ENCODE results near the gene CRYGD. TPM values are rescaled to one million over a fixed set of nuclear protein-coding genes. Genes with fewer than 3 reads are reported as not detected.
"Not testable (repeated sequence)": the region's sequence is repeated elsewhere in the genome, so short reads cannot be mapped to it uniquely, and the experiment has no call there.

CRYGD gene
- polyA plus RNA-seq (2013): not detected in 2 replicates

DNA sequence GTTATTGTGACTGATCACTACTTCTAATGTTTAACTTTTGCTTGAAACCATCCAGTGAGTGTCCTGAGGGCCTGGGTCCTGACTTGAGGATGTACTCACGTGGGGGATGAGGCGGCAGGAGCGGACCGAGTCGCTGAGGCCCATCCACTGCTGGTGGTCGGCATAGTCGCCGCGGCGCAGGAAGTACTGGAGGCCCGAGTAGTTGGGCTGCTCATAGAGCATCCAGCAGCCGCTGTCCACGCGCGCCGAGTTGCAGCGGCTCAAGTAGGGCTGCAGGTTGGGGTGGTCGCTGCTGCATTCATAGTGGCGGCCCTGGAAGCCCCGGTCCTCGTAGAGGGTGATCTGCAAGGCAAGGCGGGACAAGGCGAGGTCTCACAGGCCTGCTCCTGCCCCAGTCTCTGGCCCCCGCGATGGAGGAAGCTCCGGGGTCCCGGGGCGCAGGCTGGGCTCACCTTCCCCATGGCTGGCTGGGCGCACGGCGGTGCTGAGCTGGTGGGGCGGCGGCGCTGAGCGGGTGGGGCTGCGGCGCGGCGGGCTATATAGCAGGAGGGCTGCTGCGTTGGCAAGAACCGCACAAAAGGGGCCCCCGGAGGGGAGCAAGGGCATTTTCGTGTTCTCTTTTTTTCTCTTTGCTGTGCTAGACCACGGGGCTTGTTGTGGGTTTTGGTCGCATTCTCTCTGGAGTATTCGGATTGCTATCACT lies at the start of gene CRYGD:
Gene CRYGD (minus strand): TSS at position 512 of the 703 bp plus-strand sequence. CDS start 51 bp downstream, at position 461.
- not testable (repeated sequence) for H4K8ac ChIP-seq (ENCODE audit: low read depth, low read length); DNase-seq; H3K4me3 ChIP-seq (ENCODE audit: low read depth, low read length); H3K79me2 ChIP-seq (ENCODE audit: control insufficient read depth, insufficient read depth, low read length, poor library complexity); H2AK5ac ChIP-seq (ENCODE audit: low read length); H3K18ac ChIP-seq (ENCODE audit: low read length); H3K36me3 ChIP-seq (ENCODE audit: control insufficient read depth in 1 of 2, insufficient read depth in 2 of 2, low read length in 2 of 2); H2BK5ac ChIP-seq (ENCODE audit: low read depth, low read length, poor library complexity); H3K4ac ChIP-seq (ENCODE audit: low read depth, low read length); H3K9ac ChIP-seq (ENCODE audit: low read length); H3K27ac ChIP-seq (ENCODE audit: low read depth, low read length); H3K23ac ChIP-seq (ENCODE audit: low read length); H3K14ac ChIP-seq (ENCODE audit: low read length); H4K12ac ChIP-seq (ENCODE audit: low read depth, low read length); H3K9me3 ChIP-seq (ENCODE audit: insufficient read depth, low read depth, low read length); H2AFZ ChIP-seq (ENCODE audit: insufficient read depth, low read length, poor library complexity); H3K79me1 ChIP-seq (ENCODE audit: low read length); H3K27me3 ChIP-seq (ENCODE audit: insufficient read depth, low read length); H3K4me1 ChIP-seq (ENCODE audit: control insufficient read depth in 1 of 2, insufficient read depth in 2 of 2, low read length in 2 of 2); H2BK120ac ChIP-seq (ENCODE audit: insufficient read depth, low read length, poor library complexity)
- Histone ChIP-seq H3K4me2 (ENCODE audit: low read length) (peak within 1 kb of the TSS; percentile 43), H4K91ac (ENCODE audit: low read depth, low read length) (peak within 1 kb of the TSS; percentile 11), H2BK12ac (ENCODE audit: low read length) (peak within 1 kb of the TSS; percentile 8)
- no CpG with 5 or more reads among the region's 46 CpGs for WGBS (ENCODE audit: extremely low coverage, insufficient coverage, insufficient read length)

DNA sequence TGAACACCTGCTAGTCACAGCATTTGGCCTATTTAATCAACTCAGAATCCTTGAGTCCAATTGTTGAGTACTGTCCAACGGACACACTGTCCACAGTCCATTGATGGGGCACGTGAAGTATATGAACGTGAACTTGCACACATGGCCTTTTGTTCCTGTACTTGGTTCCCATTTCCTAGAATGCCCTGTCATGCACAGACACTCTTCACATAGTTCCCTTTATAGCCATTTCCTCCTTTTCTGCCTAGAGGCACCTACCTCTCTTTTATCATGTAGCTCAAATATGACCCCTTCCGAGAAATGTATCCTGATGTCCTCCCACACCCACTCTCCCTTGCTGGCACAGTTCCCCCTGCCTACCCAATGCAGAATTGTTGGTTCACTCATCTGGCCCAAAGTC lies 47.8 kb upstream of the CRYGD start:
- WGBS (ENCODE audit: extremely low coverage, insufficient coverage, insufficient read length): no CpG with 5 or more reads among the region's 4 CpGs
- H4K91ac ChIP-seq (ENCODE audit: low read depth, low read length): no peak overlapping the region
- no peaks in the 10 kb centered on the region for H3K36me3 ChIP-seq (ENCODE audit: control insufficient read depth in 1 of 2, insufficient read depth in 2 of 2, low read length in 2 of 2)
- H2BK12ac ChIP-seq (ENCODE audit: low read length): no peak overlapping the region
- no peak overlapping the region for H4K12ac ChIP-seq (ENCODE audit: low read depth, low read length)
- no peak for DNase-seq
- no peak overlapping the region for H3K4me3 ChIP-seq (ENCODE audit: low read depth, low read length)
- H3K79me1 ChIP-seq (ENCODE audit: low read length): no peaks in the 10 kb centered on the region
- no peak overlapping the region for H4K8ac ChIP-seq (ENCODE audit: low read depth, low read length)
- H2BK5ac ChIP-seq (ENCODE audit: low read depth, low read length, poor library complexity): no peak overlapping the region
- no peak overlapping the region for H3K14ac ChIP-seq (ENCODE audit: low read length)
- no peaks in the 10 kb centered on the region for H3K79me2 ChIP-seq (ENCODE audit: control insufficient read depth, insufficient read depth, low read length, poor library complexity)
- no peak overlapping the region for H2BK120ac ChIP-seq (ENCODE audit: insufficient read depth, low read length, poor library complexity)
- H3K9ac ChIP-seq (ENCODE audit: low read length): no peak overlapping the region
- H3K4me2 ChIP-seq (ENCODE audit: low read length): no peak overlapping the region
- no peak overlapping the region for H3K27ac ChIP-seq (ENCODE audit: low read depth, low read length)
- H3K18ac ChIP-seq (ENCODE audit: low read length): no peak overlapping the region
- H3K23ac ChIP-seq (ENCODE audit: low read length): no peak overlapping the region
- H3K9me3 ChIP-seq (ENCODE audit: insufficient read depth, low read depth, low read length): no peaks in the 10 kb centered on the region
- no peak overlapping the region for H2AK5ac ChIP-seq (ENCODE audit: low read length)
- H2AFZ ChIP-seq (ENCODE audit: insufficient read depth, low read length, poor library complexity): no peak overlapping the region
- no peak overlapping the region for H3K4ac ChIP-seq (ENCODE audit: low read depth, low read length)
- H3K4me1 ChIP-seq (ENCODE audit: control insufficient read depth in 1 of 2, insufficient read depth in 2 of 2, low read length in 2 of 2): no peaks in the 10 kb centered on the region
- H3K27me3 ChIP-seq (ENCODE audit: insufficient read depth, low read length): no peaks in the 10 kb centered on the region

DNA sequence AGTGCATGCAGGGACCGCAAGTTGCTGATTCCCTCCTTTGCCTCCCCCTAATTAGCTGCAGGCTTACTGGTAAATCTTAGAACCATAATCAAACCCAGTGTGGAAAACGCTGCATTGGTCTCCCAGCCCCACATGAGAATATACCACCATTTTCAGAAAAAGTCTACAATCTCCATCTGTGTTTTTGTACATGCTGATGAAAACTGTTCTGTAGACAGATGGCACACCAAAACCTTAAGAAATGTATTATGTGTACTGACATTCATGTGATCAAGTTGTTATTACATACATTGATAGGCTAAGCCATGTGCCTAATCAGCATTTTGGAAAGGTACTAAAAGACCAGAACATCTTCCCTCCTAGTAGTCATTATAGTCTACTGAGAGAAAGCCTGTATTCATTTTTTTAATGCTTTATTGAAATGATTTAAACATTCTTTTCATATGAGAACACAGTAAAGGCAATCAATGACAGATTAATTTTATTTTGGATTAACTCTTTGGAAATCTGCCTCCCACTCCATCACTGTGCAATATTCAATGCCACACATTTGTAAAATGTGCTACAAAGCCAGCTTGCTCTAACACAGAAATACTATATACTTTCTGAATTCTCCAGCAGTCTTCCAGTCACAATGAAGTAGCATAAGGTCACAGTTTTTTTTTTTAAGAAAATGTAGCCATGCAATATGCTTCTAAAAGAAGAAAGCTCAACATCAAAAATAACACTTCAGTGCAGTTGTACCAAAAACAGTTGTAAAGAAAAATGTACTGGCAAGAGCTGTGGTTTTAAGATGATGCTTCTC lies 40.8 kb upstream of the CRYGD start:
- Histone ChIP-seq H3K27ac (ENCODE audit: low read depth, low read length) (no peak overlapping the region), H2BK5ac (ENCODE audit: low read depth, low read length, poor library complexity) (no peak overlapping the region), H3K79me1 (ENCODE audit: low read length) (no peaks in the 10 kb centered on the region), H3K4me2 (ENCODE audit: low read length) (no peak overlapping the region), H3K9ac (ENCODE audit: low read length) (no peak overlapping the region), H3K79me2 (ENCODE audit: control insufficient read depth, insufficient read depth, low read length, poor library complexity) (no peaks in the 10 kb centered on the region), H4K8ac (ENCODE audit: low read depth, low read length) (no peak overlapping the region), H3K4me3 (ENCODE audit: low read depth, low read length) (no peak overlapping the region), H2BK120ac (ENCODE audit: insufficient read depth, low read length, poor library complexity) (no peak overlapping the region), H3K4me1 (ENCODE audit: control insufficient read depth in 1 of 2, insufficient read depth in 2 of 2, low read length in 2 of 2) (no peaks in the 10 kb centered on the region), H3K18ac (ENCODE audit: low read length) (no peak overlapping the region), H2BK12ac (ENCODE audit: low read length) (no peak overlapping the region), H3K27me3 (ENCODE audit: insufficient read depth, low read length) (no peaks in the 10 kb centered on the region), H4K12ac (ENCODE audit: low read depth, low read length) (no peak overlapping the region), H3K4ac (ENCODE audit: low read depth, low read length) (no peak overlapping the region), H3K9me3 (ENCODE audit: insufficient read depth, low read depth, low read length) (no peaks in the 10 kb centered on the region), H2AK5ac (ENCODE audit: low read length) (no peak overlapping the region), H3K36me3 (ENCODE audit: control insufficient read depth in 1 of 2, insufficient read depth in 2 of 2, low read length in 2 of 2) (no peaks in the 10 kb centered on the region), H2AFZ (ENCODE audit: insufficient read depth, low read length, poor library complexity) (no peak overlapping the region), H3K23ac (ENCODE audit: low read length) (no peak overlapping the region), H3K14ac (ENCODE audit: low read length) (no peak overlapping the region), H4K91ac (ENCODE audit: low read depth, low read length) (no peak overlapping the region)
- no peak for DNase-seq
- no CpG with 5 or more reads among the region's 2 CpGs for WGBS (ENCODE audit: extremely low coverage, insufficient coverage, insufficient read length)

DNA sequence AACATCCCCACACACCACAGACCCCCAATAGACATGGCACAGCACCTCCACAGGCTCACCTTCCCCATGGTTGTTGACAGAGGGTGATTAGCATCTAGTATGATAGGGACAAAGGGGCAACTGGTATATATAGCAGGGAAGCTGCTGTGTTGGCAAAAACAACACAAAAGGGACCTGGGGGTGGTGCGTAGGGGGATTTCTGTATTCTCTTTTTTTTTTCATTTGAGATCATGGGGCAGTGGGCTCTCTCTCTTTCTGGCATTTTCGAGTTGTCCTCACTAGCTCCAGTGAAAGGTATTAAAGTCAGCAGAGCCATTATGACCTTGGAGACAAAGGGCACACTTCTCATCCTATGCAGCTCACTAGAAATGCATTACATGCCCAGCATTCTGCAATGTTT lies 39.2 kb upstream of the CRYGD start, which contains the start of gene CRYGA:
Gene CRYGA (minus strand): TSS at position 101 of the 400 bp plus-strand sequence. CDS start 33 bp downstream, at position 68.
- H3K79me1 ChIP-seq (ENCODE audit: low read length): no peaks in the 10 kb centered on the region
- H3K79me2 ChIP-seq (ENCODE audit: control insufficient read depth, insufficient read depth, low read length, poor library complexity): no peaks in the 10 kb centered on the region
- no peak within 1 kb of the TSS for H3K9ac ChIP-seq (ENCODE audit: low read length)
- no peak within 1 kb of the TSS for H3K4me2 ChIP-seq (ENCODE audit: low read length)
- no peak within 1 kb of the TSS for H3K27ac ChIP-seq (ENCODE audit: low read depth, low read length)
- H2BK12ac ChIP-seq (ENCODE audit: low read length): no peak within 1 kb of the TSS
- no peaks in the 10 kb centered on the region for H3K9me3 ChIP-seq (ENCODE audit: insufficient read depth, low read depth, low read length)
- H4K91ac ChIP-seq (ENCODE audit: low read depth, low read length): no peak within 1 kb of the TSS
- H2BK5ac ChIP-seq (ENCODE audit: low read depth, low read length, poor library complexity): no peak within 1 kb of the TSS
- no peaks in the 10 kb centered on the region for H3K36me3 ChIP-seq (ENCODE audit: control insufficient read depth in 1 of 2, insufficient read depth in 2 of 2, low read length in 2 of 2)
- no peak within 1 kb of the TSS for H3K14ac ChIP-seq (ENCODE audit: low read length)
- no peak within 1 kb of the TSS for H2AFZ ChIP-seq (ENCODE audit: insufficient read depth, low read length, poor library complexity)
- no peak within 1 kb of the TSS for H4K12ac ChIP-seq (ENCODE audit: low read depth, low read length)
- no peak within 1 kb of the TSS for H3K18ac ChIP-seq (ENCODE audit: low read length)
- no peak within 1 kb of the TSS for H3K4ac ChIP-seq (ENCODE audit: low read depth, low read length)
- no peak within 1 kb of the TSS for H3K23ac ChIP-seq (ENCODE audit: low read length)
- DNase-seq: no peak
- H3K27me3 ChIP-seq (ENCODE audit: insufficient read depth, low read length): no peaks in the 10 kb centered on the region
- WGBS (ENCODE audit: extremely low coverage, insufficient coverage, insufficient read length): no CpG with 5 or more reads among the region's 2 CpGs
- no peaks in the 10 kb centered on the region for H3K4me1 ChIP-seq (ENCODE audit: control insufficient read depth in 1 of 2, insufficient read depth in 2 of 2, low read length in 2 of 2)
- no peak within 1 kb of the TSS for H2BK120ac ChIP-seq (ENCODE audit: insufficient read depth, low read length, poor library complexity)
- no peak within 1 kb of the TSS for H4K8ac ChIP-seq (ENCODE audit: low read depth, low read length)
- H3K4me3 ChIP-seq (ENCODE audit: low read depth, low read length): peak within 1 kb of the TSS; percentile 16
- H2AK5ac ChIP-seq (ENCODE audit: low read length): no peak within 1 kb of the TSS

All from trophoblast cell (in vitro differentiated cells and primary cell).